ENCODE data around the gene ATP11B. TPM values are rescaled to one million over a fixed set of nuclear protein-coding genes. Genes with fewer than 3 reads are reported as not detected.

The ATP11B gene
- total and polyA plus RNA-seq, 9 of the 15 experiments (the other 6 are each of a cell fraction or from before 2014, with no cell fraction given), result 11.9 to 68.7 (median 41.8) TPM

DNA sequence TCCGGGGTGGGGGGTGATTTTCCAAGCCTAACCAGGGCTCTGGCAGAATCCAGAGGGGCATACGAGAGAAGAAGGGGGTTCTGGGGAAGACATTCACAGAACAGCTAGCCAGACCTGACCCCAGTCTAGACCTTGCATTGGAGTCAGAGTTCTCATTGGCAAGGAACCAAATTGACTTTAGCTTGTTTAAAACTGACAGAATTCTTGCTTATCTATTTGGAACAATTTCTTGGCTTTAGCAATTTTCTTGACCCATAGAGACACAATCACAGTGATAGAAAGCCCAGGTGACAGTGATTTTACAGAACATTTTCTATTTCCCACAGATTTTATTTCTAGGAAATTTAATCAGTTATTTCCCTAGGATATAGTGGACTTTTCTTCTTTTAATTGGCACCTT, 23.6 kb upstream of the ATP11B start:
- BruUV-seq (replicated peaks), result no TSS peak
- DNase-seq (ENCODE audit: extremely low read depth in 1 of 4, low spot score in 3 of 4) (peak in 3 of 4 experiments; percentile 24 to 48 (median 34)), FAIRE-seq (no peak), ATAC-seq (peak; percentile 50)
- H2AFZ ChIP-seq (ENCODE audit: low read depth, low read length), result no peak overlapping the region
- no peak overlapping the region for H3K27ac ChIP-seq (ENCODE audit: extremely low read depth, low read depth, low read length)
- in situ Hi-C loops (cut with MboI), result no loop called here
- CTCF ChIA-PET (ENCODE audit: low intra/inter-chr PET ratio), result no interaction called here
- intact Hi-C loops (cut with micrococcal nuclease), result no loop called here
- no peak overlapping the region for H3K4me2 ChIP-seq (ENCODE audit: insufficient read depth, low read length)
- no peaks in the 10 kb centered on the region for H3K79me2 ChIP-seq (ENCODE audit: control insufficient read depth, insufficient read depth, low read length)
- H3K9ac ChIP-seq (ENCODE audit: insufficient read depth in 1 of 2, low read depth in 2 of 2, low read length in 2 of 2), result no peak overlapping the region; a peak in 1 of 4 replicates
- peaks cover 8 to 9% of the 10 kb centered on the region in 2 experiments; a peak in 3 of 5 replicates for H3K4me1 ChIP-seq (replicated peaks in 1 of 2; ENCODE audit: control insufficient read depth in 2 of 2, insufficient read depth in 2 of 2, low read length in 2 of 2)
- H3K4me3 ChIP-seq, result no peak overlapping the region
- H3K36me3 ChIP-seq (ENCODE audit: control insufficient read depth, insufficient read depth, low read length), result no peaks in the 10 kb centered on the region
- POLR2A ChIA-PET, result interaction anchor here (1.1 kb wide), 1 partner anchor 21 kb away, joined by 3 read pairs; no protein-coding TSS in a partner anchor
- no peaks in the 10 kb centered on the region for H4K20me1 ChIP-seq (replicated peaks; ENCODE audit: control insufficient read depth, insufficient read depth, low read length)
- 40% methylated on average over 1 of the region's 2 CpGs for WGBS (ENCODE audit: insufficient coverage, low coverage, missing lambda C conversion rate)
- H3K9me1 ChIP-seq (ENCODE audit: control insufficient read depth, insufficient read depth, low read length), result no peaks in the 10 kb centered on the region
- H3K27me3 ChIP-seq (ENCODE audit: control insufficient read depth in 2 of 2, insufficient read depth in 2 of 2, low read length in 2 of 2), result no peaks in the 10 kb centered on the region
- H3K9me3 ChIP-seq (replicated peaks; ENCODE audit: control insufficient read depth, insufficient read depth, low read depth, low read length), result no peaks in the 10 kb centered on the region
- TF ChIP-seq ZNF146 (CRISPR knock-in tag; IDR thresholded peaks at IDR 0.05; ENCODE audit: unreplicated experiment), result no peak
- TF ChIP-seq ZNF695 (CRISPR knock-in tag; IDR thresholded peaks at IDR 0.05), result no peak
- TF ChIP-seq, protein P1, sequence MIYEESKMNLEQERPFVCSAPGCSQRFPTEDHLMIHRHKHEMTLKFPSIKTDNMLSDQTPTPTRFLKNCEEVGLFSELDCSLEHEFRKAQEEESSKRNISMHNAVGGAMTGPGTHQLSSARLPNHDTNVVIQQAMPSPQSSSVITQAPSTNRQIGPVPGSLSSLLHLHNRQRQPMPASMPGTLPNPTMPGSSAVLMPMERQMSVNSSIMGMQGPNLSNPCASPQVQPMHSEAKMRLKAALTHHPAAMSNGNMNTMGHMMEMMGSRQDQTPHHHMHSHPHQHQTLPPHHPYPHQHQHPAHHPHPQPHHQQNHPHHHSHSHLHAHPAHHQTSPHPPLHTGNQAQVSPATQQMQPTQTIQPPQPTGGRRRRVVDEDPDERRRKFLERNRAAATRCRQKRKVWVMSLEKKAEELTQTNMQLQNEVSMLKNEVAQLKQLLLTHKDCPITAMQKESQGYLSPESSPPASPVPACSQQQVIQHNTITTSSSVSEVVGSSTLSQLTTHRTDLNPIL (CRISPR knock-in tag; IDR thresholded peaks at IDR 0.05), result no peak
- TF ChIP-seq ZC3H11A (IDR thresholded peaks at IDR 0.05; ENCODE audit: low read depth, low read length), result no peak
- TF ChIP-seq, protein P2, sequence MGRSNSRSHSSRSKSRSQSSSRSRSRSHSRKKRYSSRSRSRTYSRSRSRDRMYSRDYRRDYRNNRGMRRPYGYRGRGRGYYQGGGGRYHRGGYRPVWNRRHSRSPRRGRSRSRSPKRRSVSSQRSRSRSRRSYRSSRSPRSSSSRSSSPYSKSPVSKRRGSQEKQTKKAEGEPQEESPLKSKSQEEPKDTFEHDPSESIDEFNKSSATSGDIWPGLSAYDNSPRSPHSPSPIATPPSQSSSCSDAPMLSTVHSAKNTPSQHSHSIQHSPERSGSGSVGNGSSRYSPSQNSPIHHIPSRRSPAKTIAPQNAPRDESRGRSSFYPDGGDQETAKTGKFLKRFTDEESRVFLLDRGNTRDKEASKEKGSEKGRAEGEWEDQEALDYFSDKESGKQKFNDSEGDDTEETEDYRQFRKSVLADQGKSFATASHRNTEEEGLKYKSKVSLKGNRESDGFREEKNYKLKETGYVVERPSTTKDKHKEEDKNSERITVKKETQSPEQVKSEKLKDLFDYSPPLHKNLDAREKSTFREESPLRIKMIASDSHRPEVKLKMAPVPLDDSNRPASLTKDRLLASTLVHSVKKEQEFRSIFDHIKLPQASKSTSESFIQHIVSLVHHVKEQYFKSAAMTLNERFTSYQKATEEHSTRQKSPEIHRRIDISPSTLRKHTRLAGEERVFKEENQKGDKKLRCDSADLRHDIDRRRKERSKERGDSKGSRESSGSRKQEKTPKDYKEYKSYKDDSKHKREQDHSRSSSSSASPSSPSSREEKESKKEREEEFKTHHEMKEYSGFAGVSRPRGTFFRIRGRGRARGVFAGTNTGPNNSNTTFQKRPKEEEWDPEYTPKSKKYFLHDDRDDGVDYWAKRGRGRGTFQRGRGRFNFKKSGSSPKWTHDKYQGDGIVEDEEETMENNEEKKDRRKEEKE (IDR thresholded peaks at IDR 0.05; ENCODE audit: borderline replicate concordance in 1 of 2, control insufficient read depth in 1 of 2, low read depth in 2 of 2, low read length in 1 of 2), result no peak
- TF ChIP-seq, protein P3, sequence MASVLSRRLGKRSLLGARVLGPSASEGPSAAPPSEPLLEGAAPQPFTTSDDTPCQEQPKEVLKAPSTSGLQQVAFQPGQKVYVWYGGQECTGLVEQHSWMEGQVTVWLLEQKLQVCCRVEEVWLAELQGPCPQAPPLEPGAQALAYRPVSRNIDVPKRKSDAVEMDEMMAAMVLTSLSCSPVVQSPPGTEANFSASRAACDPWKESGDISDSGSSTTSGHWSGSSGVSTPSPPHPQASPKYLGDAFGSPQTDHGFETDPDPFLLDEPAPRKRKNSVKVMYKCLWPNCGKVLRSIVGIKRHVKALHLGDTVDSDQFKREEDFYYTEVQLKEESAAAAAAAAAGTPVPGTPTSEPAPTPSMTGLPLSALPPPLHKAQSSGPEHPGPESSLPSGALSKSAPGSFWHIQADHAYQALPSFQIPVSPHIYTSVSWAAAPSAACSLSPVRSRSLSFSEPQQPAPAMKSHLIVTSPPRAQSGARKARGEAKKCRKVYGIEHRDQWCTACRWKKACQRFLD (CRISPR knock-in tag; IDR thresholded peaks at IDR 0.05), result no peak
- TF ChIP-seq BACH1 (tag; IDR thresholded peaks at IDR 0.05), result no peak
- TF ChIP-seq, protein P4, sequence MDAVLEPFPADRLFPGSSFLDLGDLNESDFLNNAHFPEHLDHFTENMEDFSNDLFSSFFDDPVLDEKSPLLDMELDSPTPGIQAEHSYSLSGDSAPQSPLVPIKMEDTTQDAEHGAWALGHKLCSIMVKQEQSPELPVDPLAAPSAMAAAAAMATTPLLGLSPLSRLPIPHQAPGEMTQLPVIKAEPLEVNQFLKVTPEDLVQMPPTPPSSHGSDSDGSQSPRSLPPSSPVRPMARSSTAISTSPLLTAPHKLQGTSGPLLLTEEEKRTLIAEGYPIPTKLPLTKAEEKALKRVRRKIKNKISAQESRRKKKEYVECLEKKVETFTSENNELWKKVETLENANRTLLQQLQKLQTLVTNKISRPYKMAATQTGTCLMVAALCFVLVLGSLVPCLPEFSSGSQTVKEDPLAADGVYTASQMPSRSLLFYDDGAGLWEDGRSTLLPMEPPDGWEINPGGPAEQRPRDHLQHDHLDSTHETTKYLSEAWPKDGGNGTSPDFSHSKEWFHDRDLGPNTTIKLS (IDR thresholded peaks at IDR 0.05; ENCODE audit: borderline replicate concordance, low read depth), result no peak
- TF ChIP-seq, protein P5, sequence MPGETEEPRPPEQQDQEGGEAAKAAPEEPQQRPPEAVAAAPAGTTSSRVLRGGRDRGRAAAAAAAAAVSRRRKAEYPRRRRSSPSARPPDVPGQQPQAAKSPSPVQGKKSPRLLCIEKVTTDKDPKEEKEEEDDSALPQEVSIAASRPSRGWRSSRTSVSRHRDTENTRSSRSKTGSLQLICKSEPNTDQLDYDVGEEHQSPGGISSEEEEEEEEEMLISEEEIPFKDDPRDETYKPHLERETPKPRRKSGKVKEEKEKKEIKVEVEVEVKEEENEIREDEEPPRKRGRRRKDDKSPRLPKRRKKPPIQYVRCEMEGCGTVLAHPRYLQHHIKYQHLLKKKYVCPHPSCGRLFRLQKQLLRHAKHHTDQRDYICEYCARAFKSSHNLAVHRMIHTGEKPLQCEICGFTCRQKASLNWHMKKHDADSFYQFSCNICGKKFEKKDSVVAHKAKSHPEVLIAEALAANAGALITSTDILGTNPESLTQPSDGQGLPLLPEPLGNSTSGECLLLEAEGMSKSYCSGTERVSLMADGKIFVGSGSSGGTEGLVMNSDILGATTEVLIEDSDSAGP (CRISPR knock-in tag; IDR thresholded peaks at IDR 0.05), result no peak
- no peak for TF ChIP-seq SMAD4 (CRISPR knock-in tag; conservative IDR thresholded peaks at IDR 0.05)
- no peak for TF ChIP-seq CREBBP (IDR thresholded peaks at IDR 0.05; ENCODE audit: low read depth, low read length)
- TF ChIP-seq ZNF785 (CRISPR knock-in tag; IDR thresholded peaks at IDR 0.05), result no peak
- no peak for TF ChIP-seq SRSF7 (optimal IDR thresholded peaks at IDR 0.05; ENCODE audit: low read depth, low read length)
